NCI-H128 (cell line): ENCODE results near the gene LRP6.

Experiments used
- DNase-seq: peaks from one replicate; lab custom pipeline; 2025; ENCODE audit not compliant: unreplicated experiment; lab: John Stamatoyannopoulos, UW

The LRP6 gene

GRCh38 chr12:12083688-12084087 lies 183.2 kb downstream of the LRP6 start:
- no peak for DNase-seq

GRCh38 chr12:12081836-12082497 lies 184.9 kb downstream of the LRP6 start:
- no peak for DNase-seq

- no peak for DNase-seq
Observed at GRCh38 chr12:12079291-12079690, 187.6 kb downstream of the LRP6 start.

GRCh38 chr12:12072064-12072760 lies 194.6 kb downstream of the LRP6 start:
- no peak for DNase-seq

- DNase-seq, result no peak
Observed at GRCh38 chr12:12070674-12071656, 195.9 kb downstream of the LRP6 start, which contains the start of gene BCL2L14. BCL2L14 (plus strand) TSS chr12:12070939; CDS start chr12:12079306, 8,367 bp downstream.

- no peak for DNase-seq
Observed at GRCh38 chr12:12069821-12070548, 196.9 kb downstream of the LRP6 start.

GRCh38 chr12:12068751-12069150 lies 198.1 kb downstream of the LRP6 start:
- no peak for DNase-seq
